CD4-positive, alpha-beta T cell (primary cell): Measurements from ENCODE around the gene RIMS1. TPM values are rescaled to one million over a fixed set of nuclear protein-coding genes. Genes with fewer than 3 reads are reported as not detected.

ENCODE experiments used
- ATAC-seq: fragments of 200-7000 bp; cut with Tn5 transposase; one replicate; pipeline ENCODE4 v1.10.0; 2022; ENCODE audit warnings: mild to moderate bottlenecking; ENCODE audit not compliant: poor library complexity
- CTCF ChIA-PET: fragments of 350-600 bp; sonication (Branson Sonifier 250); formaldehyde crosslinking; loops from one replicate; lab custom pipeline; 2021; ENCODE audit warnings: antibody characterized with exemption, inconsistent platforms; lab: Charles Lee
- POLR2A ChIA-PET: fragments of 350-600 bp; sonication (Branson Sonifier 250); formaldehyde crosslinking; loops from one replicate; lab custom pipeline; 2021; ENCODE audit warnings: antibody characterized with exemption, inconsistent platforms; lab: Charles Lee
- DNase-seq, 14 experiments: peaks; one replicate each; pipeline ENCODE4 v3.0.0-alpha.2; 2013 to 2020; ENCODE audit warnings: mixed read lengths in 2 of 14
- H3K27ac ChIP-seq, 2 donors: one replicate each; pipeline versions ENCODE4 v1.5.1 to v1.7.0; 2013; ENCODE audit warnings: low read length in 2 of 2, low read depth in 1 of 2, mild to moderate bottlenecking in 1 of 2
- H3K27me3 ChIP-seq, 2 experiments: 1 replicate in 1 of 2; 2 replicates in 1 of 2; pipeline versions ENCODE4 v1.6.1 to v1.7.0; 2013; ENCODE audit warnings: low read length in 2 of 2, control low read depth in 1 of 2, mild to moderate bottlenecking in 1 of 2, moderate library complexity in 1 of 2; ENCODE audit not compliant: insufficient read depth in 2 of 2, control insufficient read depth in 1 of 2
- H3K36me3 ChIP-seq: one replicate; pipeline ENCODE4 v1.6.1; 2013; ENCODE audit warnings: low read length, control low read depth; ENCODE audit not compliant: insufficient read depth
- H3K4me1 ChIP-seq: one replicate; pipeline ENCODE4 v1.6.1; 2013; ENCODE audit warnings: low read length, control low read depth; ENCODE audit not compliant: insufficient read depth
- H3K4me3 ChIP-seq: one replicate; pipeline ENCODE4 v1.5.1; 2013; ENCODE audit warnings: mild to moderate bottlenecking, low read length, moderate library complexity
- H3K9me3 ChIP-seq, 2 experiments: 1 replicate in 1 of 2; 2 replicates in 1 of 2; pipeline versions ENCODE4 v1.6.1 to v1.7.0; 2013; ENCODE audit warnings: low read length in 2 of 2, mild to moderate bottlenecking in 2 of 2, control low read depth in 1 of 2, moderate library complexity in 1 of 2; ENCODE audit not compliant: control insufficient read depth in 1 of 2, insufficient read depth in 1 of 2
- H3K27ac Mint-ChIP-seq: one replicate; pipeline ENCODE4 v1.8.0; 2020; ENCODE audit warnings: mixed read lengths
- H3K27me3 Mint-ChIP-seq: one replicate; pipeline ENCODE4 v1.8.0; 2021; ENCODE audit warnings: mixed read lengths
- H3K36me3 Mint-ChIP-seq: one replicate; pipeline ENCODE4 v1.8.0; 2021; ENCODE audit warnings: low read depth, mixed read lengths
- H3K4me1 Mint-ChIP-seq: one replicate; pipeline ENCODE4 v1.8.0; 2021; ENCODE audit warnings: low read depth, mixed read lengths
- H3K4me3 Mint-ChIP-seq: one replicate; pipeline ENCODE4 v1.8.0; 2020; ENCODE audit warnings: mild to moderate bottlenecking, mixed read lengths
- H3K9me3 Mint-ChIP-seq: one replicate; pipeline ENCODE4 v1.8.0; 2020; ENCODE audit warnings: mixed read lengths
- intact Hi-C, 2 experiments: fragments of 100-400 bp; cut with DNase I in 1 of 2; cut with micrococcal nuclease in 1 of 2; formaldehyde crosslinking; loops; one replicate each; pipeline versions ENCODE4 v1.15.1 to v1.9.0; 2023 to 2025; cut with DNase I, micrococcal nuclease
- total RNA-seq, 174 experiments: library from RNA in 2 of 174; stranded (reverse) in 2 of 174; gene quantifications; one replicate each; pipeline ENCODE4 v1.2.3 and lab custom pipeline; 2021 to 2026
- TF ChIP-seq, protein P1 (sequence below): fragments of 200-600 bp; IDR thresholded peaks from one replicate; pipeline ENCODE4 v1.8.0; 2022; ENCODE audit warnings: antibody characterized with exemption, mild to moderate bottlenecking

RIMS1 gene
- total RNA-seq, 2 experiments from 2014 or later, result not detected

DNA sequence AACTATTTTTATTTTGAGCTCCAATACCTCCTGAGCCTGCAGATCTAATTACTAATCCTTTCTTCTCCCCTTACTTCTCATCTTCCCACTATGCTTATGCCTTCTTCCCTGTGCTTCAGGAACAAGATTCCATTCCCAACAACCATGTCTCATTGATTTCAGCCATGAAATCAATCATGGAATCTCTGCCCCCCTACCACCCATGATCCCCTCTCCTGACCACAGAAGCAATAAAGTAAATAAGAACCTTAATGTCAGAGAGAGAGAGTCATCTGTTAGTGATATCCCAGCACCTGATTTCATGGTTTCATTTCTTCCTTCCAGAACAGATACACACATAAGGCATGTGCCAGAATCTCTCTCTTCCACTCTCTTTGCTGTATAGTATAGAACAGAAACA lies 395.9 kb downstream of the RIMS1 start:
- Mint-ChIP-seq H3K27me3 (no peaks in the 10 kb centered on the region), H3K4me1 (no peaks in the 10 kb centered on the region), H3K27ac (no peak overlapping the region), H3K4me3 (no peak overlapping the region), H3K36me3 (no peaks in the 10 kb centered on the region), H3K9me3 (no peaks in the 10 kb centered on the region)
- H3K4me3 ChIP-seq, result no peak overlapping the region
- no peaks in the 10 kb centered on the region for H3K4me1 ChIP-seq
- no peaks in the 10 kb centered on the region for H3K27me3 ChIP-seq
- ATAC-seq, result no peak
- TF ChIP-seq, protein P1, sequence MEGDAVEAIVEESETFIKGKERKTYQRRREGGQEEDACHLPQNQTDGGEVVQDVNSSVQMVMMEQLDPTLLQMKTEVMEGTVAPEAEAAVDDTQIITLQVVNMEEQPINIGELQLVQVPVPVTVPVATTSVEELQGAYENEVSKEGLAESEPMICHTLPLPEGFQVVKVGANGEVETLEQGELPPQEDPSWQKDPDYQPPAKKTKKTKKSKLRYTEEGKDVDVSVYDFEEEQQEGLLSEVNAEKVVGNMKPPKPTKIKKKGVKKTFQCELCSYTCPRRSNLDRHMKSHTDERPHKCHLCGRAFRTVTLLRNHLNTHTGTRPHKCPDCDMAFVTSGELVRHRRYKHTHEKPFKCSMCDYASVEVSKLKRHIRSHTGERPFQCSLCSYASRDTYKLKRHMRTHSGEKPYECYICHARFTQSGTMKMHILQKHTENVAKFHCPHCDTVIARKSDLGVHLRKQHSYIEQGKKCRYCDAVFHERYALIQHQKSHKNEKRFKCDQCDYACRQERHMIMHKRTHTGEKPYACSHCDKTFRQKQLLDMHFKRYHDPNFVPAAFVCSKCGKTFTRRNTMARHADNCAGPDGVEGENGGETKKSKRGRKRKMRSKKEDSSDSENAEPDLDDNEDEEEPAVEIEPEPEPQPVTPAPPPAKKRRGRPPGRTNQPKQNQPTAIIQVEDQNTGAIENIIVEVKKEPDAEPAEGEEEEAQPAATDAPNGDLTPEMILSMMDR, result no peak
- no peaks in the 10 kb centered on the region for H3K9me3 ChIP-seq
- intact Hi-C loops, result no loop called here
- CTCF ChIA-PET, result no interaction called here
- no peaks in the 10 kb centered on the region for H3K36me3 ChIP-seq
- POLR2A ChIA-PET, result no interaction called here
- DNase-seq, result no peak
- H3K27ac ChIP-seq, result no peak overlapping the region

- H3K9me3 ChIP-seq, result peaks cover 0 to 3% of the 10 kb centered on the region in 2 experiments
- no peaks in the 10 kb centered on the region for H3K9me3 Mint-ChIP-seq
- ChIA-PET POLR2A (no interaction called here), CTCF (no interaction called here)
- no peak overlapping the region for H3K4me3 Mint-ChIP-seq
- intact Hi-C loops, result no loop called here
- no peak overlapping the region for H3K27ac ChIP-seq
- ATAC-seq (no peak), DNase-seq (no peak)
- H3K27me3 ChIP-seq, result no peaks in the 10 kb centered on the region
- H3K4me1 Mint-ChIP-seq, result no peaks in the 10 kb centered on the region
- H3K27ac Mint-ChIP-seq, result no peak overlapping the region
- no peaks in the 10 kb centered on the region for H3K4me1 ChIP-seq
- no peaks in the 10 kb centered on the region for H3K27me3 Mint-ChIP-seq
- TF ChIP-seq, protein P1, result no peak
- no peaks in the 10 kb centered on the region for H3K36me3 ChIP-seq
- H3K4me3 ChIP-seq, result no peak overlapping the region
- H3K36me3 Mint-ChIP-seq, result no peaks in the 10 kb centered on the region
Observed at GRCh38 chr6:72283571-72283970, 397.2 kb downstream of the RIMS1 start.

GRCh38 chr6:72286911-72287311 lies 400.6 kb downstream of the RIMS1 start:
- Histone ChIP-seq H3K36me3 (no peaks in the 10 kb centered on the region), H3K9me3 (peaks cover 0 to 3% of the 10 kb centered on the region in 2 experiments), H3K27me3 (no peaks in the 10 kb centered on the region), H3K27ac (no peak overlapping the region), H3K4me1 (no peaks in the 10 kb centered on the region), H3K4me3 (no peak overlapping the region)
- Mint-ChIP-seq H3K27me3 (no peaks in the 10 kb centered on the region), H3K9me3 (peaks cover 2% of the 10 kb centered on the region), H3K27ac (no peak overlapping the region), H3K4me3 (no peak overlapping the region), H3K4me1 (no peaks in the 10 kb centered on the region), H3K36me3 (no peaks in the 10 kb centered on the region)
- no peak for ATAC-seq
- TF ChIP-seq, protein P1, result no peak
- intact Hi-C loops, result no loop called here
- CTCF ChIA-PET, result no interaction called here
- no peak for DNase-seq
- POLR2A ChIA-PET, result no interaction called here
